ENCODE measurements around the gene GNL1.

- TF ChIP-seq CTCF (IDR thresholded peaks at IDR 0.05): no peak
- no peak for TF ChIP-seq POLR2A (IDR thresholded peaks at IDR 0.05)
Observed at GRCh38 chr6:30530014-30530413, 26.3 kb downstream of the GNL1 start.
